ENCODE data around the gene KCTD3.

DNA sequence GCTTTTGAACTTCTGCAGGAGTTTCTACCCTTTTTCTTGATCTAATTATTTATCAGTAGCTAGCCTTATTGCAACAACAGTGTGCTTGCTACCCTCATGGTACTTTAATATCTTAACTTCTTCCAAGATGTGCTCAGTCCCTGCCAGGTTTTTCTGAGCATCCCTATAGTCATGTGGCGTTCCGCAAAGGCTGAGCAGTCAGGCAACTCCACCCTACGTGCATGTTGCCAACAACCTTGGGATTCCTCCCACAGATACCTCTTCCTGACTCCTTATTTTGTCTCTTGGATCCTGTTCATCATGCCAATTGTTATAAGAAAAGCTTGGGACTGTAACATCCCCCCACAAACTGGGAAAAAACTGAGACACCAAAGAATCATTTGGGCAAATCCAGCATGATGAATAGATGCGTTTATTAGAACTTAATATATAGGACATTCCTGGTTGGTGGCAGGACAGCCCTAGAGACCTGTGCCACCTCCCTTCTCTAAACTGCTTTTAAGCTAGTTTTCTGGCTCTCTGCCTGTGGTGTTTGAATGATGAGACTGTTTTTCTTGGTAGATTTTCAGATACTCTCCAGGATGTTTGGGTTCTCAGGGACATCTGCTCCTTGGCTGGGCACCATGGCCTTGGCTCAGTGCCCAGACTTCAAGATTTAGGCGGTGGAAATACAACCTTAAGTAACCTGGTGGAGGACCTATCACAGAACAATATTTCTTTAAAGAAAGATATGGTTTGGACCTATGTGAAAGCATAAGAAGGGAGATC lies 27.1 kb upstream of the KCTD3 start:
- TF ChIP-seq EZH2 (IDR thresholded peaks at IDR 0.05; ENCODE audit: low read length): no peak
- no peak for TF ChIP-seq CTCF (optimal IDR thresholded peaks at IDR 0.05 in 1 of 3, IDR thresholded peaks at IDR 0.05 in 1 of 3, conservative IDR thresholded peaks at IDR 0.05 in 1 of 3; ENCODE audit: extremely low read depth in 1 of 3, insufficient read depth in 2 of 3, low read length in 3 of 3)
